ENCODE data around the gene LRCOL1.

Gene LRCOL1

DNA sequence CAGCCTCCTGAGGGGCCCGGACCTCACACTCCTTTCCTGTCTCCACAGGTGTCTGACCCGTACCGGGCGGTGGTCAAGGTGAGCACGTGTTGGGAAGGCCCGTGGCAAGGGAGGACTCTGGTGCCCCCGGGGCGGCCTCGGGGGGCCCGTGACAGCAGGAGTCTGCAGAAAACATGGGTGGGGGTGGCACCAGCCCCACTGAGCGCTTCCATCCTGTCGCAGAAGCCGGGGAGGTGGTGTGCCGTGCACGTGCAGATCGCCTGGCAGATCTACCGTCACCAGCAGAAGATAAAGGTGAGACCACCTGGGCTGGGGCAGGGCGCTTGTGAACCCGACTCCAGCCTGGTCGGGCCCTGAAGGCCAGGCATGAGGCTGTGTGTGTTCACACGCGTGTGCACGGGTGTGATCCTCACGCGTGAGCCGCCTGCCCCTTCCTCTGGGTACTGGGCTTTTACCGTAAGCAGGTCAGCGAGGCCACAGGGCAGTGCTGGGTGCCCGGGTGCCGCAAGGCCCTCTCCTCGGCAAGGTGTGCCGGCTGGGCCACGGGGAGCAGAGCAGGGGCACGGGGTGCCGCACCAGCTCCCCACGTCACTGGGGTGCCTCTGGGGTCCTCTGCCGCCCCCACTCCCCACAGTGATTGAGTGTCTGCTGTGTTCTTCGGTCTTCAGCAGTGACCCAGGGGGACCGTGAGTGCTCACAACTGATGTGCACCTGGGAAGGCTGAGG is 35.9 kb downstream of the LRCOL1 start:
- TF ChIP-seq POLR2AphosphoS5 (IDR thresholded peaks at IDR 0.05; ENCODE audit: low read depth, low read length): no peak
- no peak for TF ChIP-seq POLR2A (IDR thresholded peaks at IDR 0.05; ENCODE audit: low read depth, low read length)
- no peak for TF ChIP-seq TAF1 (IDR thresholded peaks at IDR 0.05; ENCODE audit: borderline replicate concordance, low read depth, low read length)
- no peak for FAIRE-seq
- DNase-seq (ENCODE audit: insufficient read length): no peak

DNA sequence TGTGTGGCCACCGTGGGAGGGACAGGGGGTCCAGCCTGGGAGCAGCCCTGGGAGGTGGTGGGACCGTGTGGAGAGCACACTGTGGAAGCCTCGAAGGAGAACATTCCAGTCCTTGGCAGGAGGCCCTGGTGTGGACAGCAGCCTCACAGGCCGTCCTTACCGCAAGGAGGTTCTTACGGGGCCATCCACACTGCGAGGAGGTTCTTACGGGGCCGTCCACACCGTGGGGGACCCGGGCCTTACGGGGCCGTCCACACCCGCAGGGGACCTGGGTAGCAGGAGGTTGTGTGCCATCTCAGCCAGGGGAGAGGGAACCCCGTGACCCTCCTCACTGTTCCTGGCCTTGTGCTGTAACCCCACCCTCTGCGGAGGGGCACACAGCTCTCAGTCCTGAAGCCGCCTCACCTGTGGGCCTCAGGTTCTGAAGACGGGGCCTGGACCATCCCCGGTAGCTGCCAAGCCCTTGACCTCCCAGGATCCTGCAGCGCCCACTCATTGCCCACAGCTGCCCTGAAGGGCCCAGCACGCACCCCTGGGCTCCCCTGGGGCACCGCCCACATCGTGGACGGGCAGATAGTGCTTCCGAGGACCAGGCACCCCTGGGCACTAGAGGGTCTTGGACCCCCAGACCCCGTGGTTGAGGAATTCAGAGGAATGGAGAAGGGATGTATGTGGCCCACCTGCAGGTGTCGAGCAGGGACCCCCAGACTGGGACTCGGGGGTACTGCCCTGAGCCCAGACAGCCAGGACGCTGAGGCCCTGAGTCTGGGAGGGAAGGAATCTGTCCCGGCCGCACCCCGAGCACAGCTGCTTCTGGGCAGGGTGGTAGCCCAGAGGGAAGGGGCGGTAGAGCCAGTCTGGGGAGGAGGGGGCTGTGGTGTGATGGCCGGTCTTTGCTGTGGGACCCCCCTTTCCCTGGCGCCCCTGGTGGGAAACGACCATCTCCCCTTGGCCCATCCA is 37.3 kb downstream of the LRCOL1 start:
- TF ChIP-seq POLR2AphosphoS5 (IDR thresholded peaks at IDR 0.05; ENCODE audit: low read depth, low read length) (no peak), POLR2A (IDR thresholded peaks at IDR 0.05; ENCODE audit: low read depth, low read length) (no peak), TAF1 (IDR thresholded peaks at IDR 0.05; ENCODE audit: borderline replicate concordance, low read depth, low read length) (no peak)
- FAIRE-seq: no peak
- DNase-seq (ENCODE audit: insufficient read length): no peak

DNA sequence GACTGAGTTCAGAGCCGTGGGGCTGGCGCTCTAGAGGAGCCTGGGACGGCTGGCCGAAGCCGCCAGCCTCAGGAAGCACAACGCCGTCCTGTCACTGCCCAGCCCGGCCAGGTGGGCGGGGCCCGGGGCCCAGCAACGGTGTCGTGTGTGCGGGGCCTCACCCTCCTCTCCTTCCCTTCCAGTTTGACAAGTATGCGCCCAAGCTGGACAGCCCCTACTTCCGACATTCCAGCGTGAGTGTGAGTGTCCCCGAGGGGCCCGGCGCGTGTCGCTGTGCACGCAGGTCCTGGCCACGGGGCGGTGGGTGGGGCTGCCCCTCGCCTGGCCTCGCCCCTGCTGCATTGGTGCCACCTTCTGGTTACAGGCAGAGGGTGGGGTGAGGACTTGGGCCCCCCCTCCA is 38.3 kb downstream of the LRCOL1 start:
- TF ChIP-seq POLR2A (IDR thresholded peaks at IDR 0.05; ENCODE audit: low read depth, low read length): no peak
- no peak for TF ChIP-seq POLR2AphosphoS5 (IDR thresholded peaks at IDR 0.05; ENCODE audit: low read depth, low read length)
- no peak for TF ChIP-seq TAF1 (IDR thresholded peaks at IDR 0.05; ENCODE audit: borderline replicate concordance, low read depth, low read length)
- FAIRE-seq: no peak
- no peak for DNase-seq (ENCODE audit: insufficient read length)

DNA sequence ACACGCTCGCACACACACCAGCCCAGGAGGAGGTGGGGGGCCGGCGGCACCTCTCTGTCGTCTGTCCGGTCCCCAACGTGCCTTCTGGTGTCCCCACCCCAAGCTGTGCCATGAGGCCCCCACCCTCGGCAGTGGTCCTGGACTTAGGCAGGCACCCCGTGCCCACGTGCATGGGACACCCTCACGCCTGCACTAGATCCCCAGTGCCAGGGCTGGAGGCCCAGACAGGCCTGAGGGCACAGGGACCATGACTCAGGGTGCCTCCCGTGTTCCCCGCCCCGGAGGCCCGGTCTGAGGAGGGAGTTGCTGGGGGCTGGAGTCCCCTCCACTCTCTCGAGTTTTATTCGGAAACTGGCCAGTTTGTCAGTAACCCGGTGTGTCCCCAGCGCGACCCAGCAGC is 38.8 kb downstream of the LRCOL1 start:
- FAIRE-seq: no peak
- no peak for DNase-seq (ENCODE audit: insufficient read length)
- TF ChIP-seq POLR2A (IDR thresholded peaks at IDR 0.05; ENCODE audit: low read depth, low read length) (no peak), TAF1 (IDR thresholded peaks at IDR 0.05; ENCODE audit: borderline replicate concordance, low read depth, low read length) (no peak), POLR2AphosphoS5 (IDR thresholded peaks at IDR 0.05; ENCODE audit: low read depth, low read length) (no peak)

GRCh38 chr12:132571051-132571450 is 39.3 kb downstream of the LRCOL1 start:
- TF ChIP-seq POLR2A (IDR thresholded peaks at IDR 0.05; ENCODE audit: low read depth, low read length) (no peak), TAF1 (IDR thresholded peaks at IDR 0.05; ENCODE audit: borderline replicate concordance, low read depth, low read length) (no peak), POLR2AphosphoS5 (IDR thresholded peaks at IDR 0.05; ENCODE audit: low read depth, low read length) (no peak)
- FAIRE-seq (no peak), DNase-seq (ENCODE audit: insufficient read length) (no peak)

DNA sequence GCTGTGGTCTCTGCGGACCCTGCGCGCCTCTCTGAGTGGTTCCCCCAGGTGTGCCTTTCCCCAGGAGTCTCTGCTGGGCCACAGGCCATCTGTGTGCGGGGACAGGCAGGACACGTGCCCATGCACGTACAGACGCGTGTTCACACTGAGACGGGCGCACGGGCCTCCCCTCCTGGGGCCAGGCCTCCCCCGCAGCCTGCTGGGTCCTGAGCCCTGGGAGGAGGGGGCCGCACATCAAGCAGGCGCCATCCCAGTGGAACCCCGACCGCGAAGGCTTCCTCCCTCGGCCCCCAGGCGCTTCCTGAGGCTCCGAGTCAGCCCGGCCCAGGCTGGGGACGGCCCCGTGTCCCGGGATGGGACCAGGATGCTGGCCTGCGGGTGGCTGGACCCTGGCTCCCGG is 39.7 kb downstream of the LRCOL1 start:
- TF ChIP-seq POLR2AphosphoS5 (IDR thresholded peaks at IDR 0.05; ENCODE audit: low read depth, low read length): no peak
- no peak for TF ChIP-seq TAF1 (IDR thresholded peaks at IDR 0.05; ENCODE audit: borderline replicate concordance, low read depth, low read length)
- no peak for TF ChIP-seq POLR2A (IDR thresholded peaks at IDR 0.05; ENCODE audit: low read depth, low read length)
- FAIRE-seq: no peak
- no peak for DNase-seq (ENCODE audit: insufficient read length)

DNA sequence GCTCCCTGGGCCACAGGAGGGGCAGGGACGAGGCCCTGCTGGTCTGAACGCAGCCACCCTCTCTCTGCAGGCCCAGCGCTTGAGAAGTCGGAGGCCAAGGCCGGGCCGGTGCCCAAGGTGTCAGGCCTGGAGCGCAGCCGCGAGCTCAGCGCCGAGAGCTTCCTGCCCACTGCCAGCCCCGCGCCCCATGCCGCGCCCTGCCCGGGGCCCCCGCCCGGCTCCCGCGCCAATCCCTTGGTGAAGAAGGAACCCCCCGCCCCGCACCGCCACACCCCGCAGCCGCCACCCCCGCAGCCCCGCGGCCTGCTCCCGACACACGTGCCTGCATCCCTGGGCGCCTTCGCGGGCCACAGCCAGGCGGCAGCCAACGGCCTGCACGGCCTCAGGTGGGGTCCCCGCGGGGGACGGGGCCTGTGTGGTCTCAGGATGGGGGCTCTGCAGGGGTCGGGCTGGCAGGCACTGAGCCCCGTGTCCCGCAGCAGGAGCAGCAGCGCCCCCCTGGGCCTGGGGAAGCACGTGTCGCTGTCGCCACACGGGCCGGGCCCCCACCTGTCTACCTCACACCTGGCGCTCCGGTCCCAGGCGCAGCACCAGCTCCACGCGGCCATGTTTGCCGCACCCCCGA is 40.4 kb downstream of the LRCOL1 start:
- TF ChIP-seq POLR2AphosphoS5 (IDR thresholded peaks at IDR 0.05; ENCODE audit: low read depth, low read length): no peak
- no peak for TF ChIP-seq POLR2A (IDR thresholded peaks at IDR 0.05; ENCODE audit: low read depth, low read length)
- TF ChIP-seq TAF1 (IDR thresholded peaks at IDR 0.05; ENCODE audit: borderline replicate concordance, low read depth, low read length): no peak
- DNase-seq (ENCODE audit: insufficient read length): no peak
- no peak for FAIRE-seq

DNA sequence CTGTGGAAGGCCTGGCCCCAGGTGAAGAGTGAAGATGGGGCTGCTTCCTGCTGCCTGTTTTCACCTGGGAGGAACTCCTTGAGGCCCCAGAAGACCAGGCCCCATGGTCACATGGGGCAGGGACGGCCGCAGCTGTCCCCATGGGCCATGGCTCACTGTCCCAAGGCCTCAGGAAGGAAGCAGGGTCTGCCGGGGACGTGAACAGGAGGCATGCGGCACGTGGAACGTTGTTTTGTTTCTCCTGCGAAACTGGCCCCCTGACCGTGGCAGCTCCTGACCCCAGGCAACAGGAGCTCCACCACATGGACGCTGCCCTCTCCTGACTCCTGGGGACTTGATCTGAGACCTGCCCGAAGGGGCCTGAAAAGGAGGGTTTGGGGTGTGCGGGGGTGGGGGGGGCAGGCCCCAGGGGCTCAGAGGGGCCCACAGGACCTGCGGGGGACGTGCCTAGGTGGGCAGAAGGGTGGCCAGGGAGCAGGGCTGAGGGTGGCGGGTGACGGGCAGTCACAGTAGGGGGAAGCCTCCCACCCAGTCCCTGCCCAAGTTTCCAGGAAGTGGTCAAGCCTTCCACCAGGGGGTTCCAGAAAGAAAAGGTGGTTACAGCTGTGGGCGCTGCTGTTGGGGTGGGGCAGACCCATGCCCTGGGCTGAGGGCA is 41.4 kb downstream of the LRCOL1 start:
- DNase-seq (ENCODE audit: insufficient read length): no peak
- TF ChIP-seq POLR2A (IDR thresholded peaks at IDR 0.05; ENCODE audit: low read depth, low read length): no peak
- TF ChIP-seq TAF1 (IDR thresholded peaks at IDR 0.05; ENCODE audit: borderline replicate concordance, low read depth, low read length): no peak
- no peak for TF ChIP-seq POLR2AphosphoS5 (IDR thresholded peaks at IDR 0.05; ENCODE audit: low read depth, low read length)
- no peak for FAIRE-seq

- no peak for DNase-seq (ENCODE audit: insufficient read length)
- FAIRE-seq: no peak
- TF ChIP-seq TAF1 (IDR thresholded peaks at IDR 0.05; ENCODE audit: borderline replicate concordance, low read depth, low read length): no peak
- TF ChIP-seq POLR2AphosphoS5 (IDR thresholded peaks at IDR 0.05; ENCODE audit: low read depth, low read length): no peak
- TF ChIP-seq POLR2A (IDR thresholded peaks at IDR 0.05; ENCODE audit: low read depth, low read length): no peak
Observed at GRCh38 chr12:132568301-132568700, 42.1 kb downstream of the LRCOL1 start.

GRCh38 chr12:132566516-132567131 is 43.8 kb downstream of the LRCOL1 start:
- FAIRE-seq (no peak), DNase-seq (ENCODE audit: insufficient read length) (no peak)
- no peak for TF ChIP-seq POLR2A (IDR thresholded peaks at IDR 0.05; ENCODE audit: low read depth, low read length)
- no peak for TF ChIP-seq TAF1 (IDR thresholded peaks at IDR 0.05; ENCODE audit: borderline replicate concordance, low read depth, low read length)
- TF ChIP-seq POLR2AphosphoS5 (IDR thresholded peaks at IDR 0.05; ENCODE audit: low read depth, low read length): no peak
